HG03103 (cell line): ENCODE results near the gene SLC4A8.
"Not testable (repeated sequence)": the region's sequence is repeated elsewhere in the genome, so short reads cannot be mapped to it uniquely, and the experiment has no call there.

Experiments
- ATAC-seq: cut with Tn5 transposase; IDR thresholded peaks from one replicate; pipeline ENCODE4 v1.9.1; 2021; ENCODE audit warnings: low read depth; ENCODE audit not compliant: unreplicated experiment

SLC4A8 gene

GRCh38 chr12:51421266-51421884 is 3.3 kb upstream of the SLC4A8 start:
- ATAC-seq = no peak

- ATAC-seq = no peak
Measured at GRCh38 chr12:51424094-51424661, 453 bp upstream of the SLC4A8 start.

GRCh38 chr12:51428256-51428655 is 3.6 kb downstream of the SLC4A8 start:
- no peak for ATAC-seq

- no peak for ATAC-seq
Measured at GRCh38 chr12:51429700-51430099, 5.1 kb downstream of the SLC4A8 start.

- ATAC-seq = no peak
Measured at GRCh38 chr12:51430196-51430895, 5.7 kb downstream of the SLC4A8 start.

GRCh38 chr12:51432921-51433320 is 8.3 kb downstream of the SLC4A8 start:
- no peak for ATAC-seq

DNA sequence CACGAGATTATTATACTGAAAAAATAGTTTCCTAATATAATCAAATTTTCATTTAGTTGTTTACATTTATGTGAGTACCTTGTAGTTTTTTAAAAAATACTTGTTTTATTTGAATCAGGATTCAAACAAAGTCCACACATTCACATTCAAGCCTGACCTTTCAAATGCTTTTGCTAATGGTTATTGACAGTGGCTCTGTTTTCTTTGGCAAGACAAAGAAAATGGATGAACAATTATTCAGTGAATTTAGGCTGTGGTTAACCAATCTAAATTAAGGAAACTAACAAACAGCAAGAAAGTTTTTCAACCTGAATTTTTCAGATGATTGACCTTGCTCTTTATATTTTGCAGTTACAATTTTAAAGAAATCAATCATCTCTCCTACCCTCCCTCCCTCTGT is 9.7 kb downstream of the SLC4A8 start:
- ATAC-seq = no peak

DNA sequence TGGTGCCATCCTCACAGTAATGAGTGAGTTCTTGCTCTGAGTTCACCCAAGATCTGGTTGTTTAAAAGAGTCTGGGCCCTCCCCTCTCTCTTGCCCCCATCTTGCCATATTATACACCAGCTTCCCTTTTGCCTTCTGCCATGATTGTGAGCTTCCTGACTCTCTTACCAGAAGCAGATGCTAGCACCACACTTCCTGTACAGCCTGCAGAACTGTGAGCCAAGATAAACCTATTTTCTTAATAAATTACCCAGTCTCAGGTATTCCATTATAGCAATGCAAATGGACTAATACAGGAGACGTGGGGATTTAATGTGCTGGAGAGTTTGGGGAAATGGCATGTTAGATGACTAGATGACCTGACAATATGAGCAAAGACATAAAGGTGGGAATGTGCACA is 12.8 kb downstream of the SLC4A8 start:
- ATAC-seq = no peak

DNA sequence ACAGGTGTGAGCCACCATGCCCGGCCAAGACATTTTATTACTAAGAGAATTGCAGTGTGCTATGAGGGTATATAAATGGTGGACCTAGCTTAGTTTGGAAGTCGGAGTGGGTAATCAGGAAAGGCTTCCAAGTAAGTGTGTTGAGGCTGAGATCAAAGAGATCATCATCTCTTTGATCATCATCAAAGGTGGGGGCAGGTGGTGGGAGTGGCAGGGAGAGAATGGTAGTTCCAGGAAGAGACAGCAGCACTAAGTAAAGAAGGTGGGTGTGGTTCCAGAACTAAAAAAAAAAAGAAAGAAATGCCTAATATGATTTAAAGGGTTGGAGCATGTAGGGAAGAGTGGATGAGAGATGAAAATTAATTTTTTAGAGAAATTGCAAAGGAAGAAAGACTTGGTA is 14.7 kb downstream of the SLC4A8 start:
- no peak for ATAC-seq

- ATAC-seq = no peak
Measured at GRCh38 chr12:51441583-51441982, 17.0 kb downstream of the SLC4A8 start.

GRCh38 chr12:51442324-51442723 is 17.7 kb downstream of the SLC4A8 start:
- ATAC-seq = no peak

DNA sequence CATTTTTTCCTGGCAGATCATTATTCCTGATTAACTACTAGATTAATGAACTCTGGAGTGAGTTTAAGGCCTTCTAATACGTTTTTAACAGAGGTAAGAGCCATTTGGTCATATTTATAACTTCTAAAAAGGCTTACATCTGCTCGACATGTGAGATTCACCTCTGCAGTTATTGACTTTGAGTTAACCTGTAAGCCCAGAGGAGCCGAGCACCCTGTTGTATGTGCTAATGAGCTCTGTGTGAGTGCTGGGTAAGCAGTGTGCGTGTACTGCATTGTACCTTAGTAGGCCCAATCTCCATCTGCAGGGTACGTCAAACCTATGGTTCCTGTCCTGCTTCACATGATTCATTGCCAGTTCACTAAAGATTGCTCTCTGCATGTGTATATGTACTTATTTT is 18.9 kb downstream of the SLC4A8 start:
- ATAC-seq = no peak

DNA sequence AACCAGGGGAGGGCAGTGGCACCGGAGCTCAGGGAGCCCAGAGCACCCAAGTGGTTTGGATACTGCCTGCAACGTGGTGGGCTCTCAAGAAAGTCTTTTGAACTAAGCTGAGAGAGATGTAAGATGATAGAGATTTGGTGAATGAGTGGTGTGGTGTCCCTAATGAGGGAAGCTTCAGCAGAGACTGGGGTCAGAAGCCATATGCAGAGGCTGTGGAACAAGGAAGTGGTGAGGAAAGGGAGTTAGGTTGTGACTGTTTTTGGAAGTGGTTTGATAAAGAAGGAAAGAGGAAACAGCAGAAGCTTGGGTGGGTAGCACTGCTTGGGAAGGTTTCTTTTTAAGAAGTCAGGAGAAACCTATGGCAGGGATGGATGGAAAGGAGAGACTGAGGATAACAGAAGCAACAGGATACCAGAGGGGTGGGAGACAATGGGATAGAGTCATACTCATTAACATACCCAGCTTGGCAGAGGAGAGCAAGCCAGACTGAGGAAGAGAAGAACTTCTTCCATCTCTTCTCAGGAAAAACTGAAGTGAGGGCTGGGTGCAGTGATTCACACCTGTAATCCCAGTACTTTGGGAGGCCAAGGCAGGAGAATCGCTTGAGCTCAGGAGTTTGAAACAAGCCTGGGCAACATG is 24.1 kb downstream of the SLC4A8 start:
- no peak for ATAC-seq

- ATAC-seq = no peak
Measured at GRCh38 chr12:51449580-51450246, 25.1 kb downstream of the SLC4A8 start.

GRCh38 chr12:51450333-51450732 is 25.7 kb downstream of the SLC4A8 start:
- ATAC-seq = no peak

DNA sequence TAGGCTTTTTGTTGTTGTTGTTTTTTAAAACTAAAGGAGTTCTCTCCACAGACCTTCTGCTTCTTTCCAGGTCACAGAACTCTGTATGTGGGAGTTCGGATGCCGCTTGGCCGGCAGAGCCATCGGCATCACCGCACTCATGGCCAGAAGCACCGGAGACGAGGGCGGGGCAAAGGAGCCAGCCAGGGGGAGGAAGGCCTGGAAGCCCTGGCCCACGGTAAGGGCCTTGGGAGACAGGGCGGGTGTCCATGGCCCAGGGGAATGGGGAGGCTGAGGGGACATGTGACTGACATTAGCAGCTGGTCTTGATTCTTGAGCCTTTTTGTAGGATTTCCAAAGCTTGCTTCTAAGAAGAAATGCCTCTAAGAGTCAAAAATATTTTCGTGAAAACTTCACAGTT is 26.2 kb downstream of the SLC4A8 start:
- ATAC-seq = no peak

GRCh38 chr12:51454016-51454415 is 29.4 kb downstream of the SLC4A8 start:
- ATAC-seq = not testable (repeated sequence)

GRCh38 chr12:51455050-51455449 is 30.4 kb downstream of the SLC4A8 start:
- ATAC-seq = not testable (repeated sequence)

GRCh38 chr12:51458635-51459034 is 34.0 kb downstream of the SLC4A8 start:
- no peak for ATAC-seq

DNA sequence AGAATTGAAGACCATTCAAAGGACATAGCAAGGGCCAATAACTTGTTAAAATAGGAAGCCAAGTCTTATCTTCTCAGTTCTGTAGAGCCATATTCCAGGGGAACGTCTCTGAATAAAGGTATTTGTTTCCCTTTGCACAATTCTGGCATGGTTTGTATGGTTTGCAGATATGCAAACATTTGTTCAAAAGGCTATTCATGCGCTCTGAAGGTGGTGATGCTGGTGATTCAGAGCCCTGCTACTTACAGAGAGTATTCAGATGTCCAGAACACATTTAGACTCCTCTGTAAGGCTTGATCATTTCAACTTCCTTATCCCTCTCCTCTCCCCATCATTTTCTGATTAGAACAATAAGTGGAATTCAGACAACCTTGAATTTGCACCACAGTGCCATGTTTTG is 35.9 kb downstream of the SLC4A8 start:
- ATAC-seq = no peak

DNA sequence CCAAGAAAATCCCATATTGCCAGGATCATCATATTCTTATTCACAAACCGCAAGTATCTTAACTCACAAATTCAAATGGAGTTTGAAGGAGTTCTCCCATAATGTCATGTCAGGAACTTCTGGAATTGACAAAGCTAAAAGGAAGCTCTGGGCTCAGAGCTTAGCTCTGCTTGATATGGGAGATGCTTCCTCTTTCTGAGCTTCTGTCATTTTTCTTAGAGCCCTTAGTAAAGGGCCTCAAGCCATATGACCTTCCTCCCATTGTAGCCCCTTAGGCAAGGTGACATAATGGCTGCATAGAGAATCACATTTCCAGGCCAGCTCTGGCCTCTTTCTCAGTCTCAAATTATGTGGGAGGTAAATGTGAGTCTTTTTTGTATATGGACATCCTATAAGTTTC is 40.9 kb downstream of the SLC4A8 start:
- ATAC-seq = no peak
